ENCODE data around the gene PDE8A. TPM values are rescaled to one million over a fixed set of nuclear protein-coding genes. Genes with fewer than 3 reads are reported as not detected.

Gene PDE8A
- total and polyA plus RNA-seq, 2 of the 13 experiments (the other 11 are each of a cell fraction or from before 2014, with no cell fraction given): 26.3 to 48.5 TPM

DNA sequence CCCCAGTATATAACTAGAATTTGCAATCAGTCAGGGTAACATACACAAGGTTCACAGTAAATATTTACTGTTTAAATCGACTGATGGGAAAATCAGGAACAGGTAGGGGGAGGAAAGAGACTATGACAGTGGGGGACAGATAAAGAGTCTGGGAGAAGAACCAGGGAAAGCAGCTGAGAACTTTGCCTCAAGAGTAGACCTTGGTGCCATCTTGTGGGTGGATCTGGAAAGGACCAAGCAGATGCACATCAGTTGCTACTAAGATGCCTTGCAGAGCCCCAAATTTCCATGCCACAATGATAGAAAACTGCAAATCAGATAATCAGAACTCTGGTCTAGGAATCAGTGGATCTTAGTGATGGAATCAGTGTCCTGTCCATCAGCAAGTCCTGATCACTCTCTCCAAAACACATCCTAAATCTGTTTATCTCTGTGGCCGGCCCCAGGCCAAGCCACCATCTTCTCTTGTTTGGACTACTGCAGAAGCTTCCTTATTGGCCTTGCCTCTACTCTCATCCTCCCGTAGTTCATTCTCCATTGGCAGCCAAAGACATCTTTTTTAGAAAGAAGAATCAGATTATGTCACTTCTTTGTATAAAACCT lies 62.7 kb downstream of the PDE8A start:
- Histone ChIP-seq H3K4me1 (ENCODE audit: insufficient read depth, low read length) (peaks cover 79% of the 10 kb centered on the region), H4K20me1 (ENCODE audit: insufficient read depth, low read length) (no peaks in the 10 kb centered on the region), H3K4me2 (ENCODE audit: low read depth, low read length) (no peak overlapping the region), H3K36me3 (replicated peaks in 1 of 2; ENCODE audit: control insufficient read depth in 1 of 2, insufficient read depth in 2 of 2, low read length in 2 of 2) (no peaks in the 10 kb centered on the region), H3K9ac (ENCODE audit: insufficient read depth, low read depth, low read length) (no peak overlapping the region), H3K27ac (ENCODE audit: extremely low read length, insufficient read depth, low read length) (no peak overlapping the region), H3K4me3 (replicated peaks in 1 of 3; ENCODE audit: insufficient read depth in 1 of 3, low read depth in 2 of 3, low read length in 3 of 3) (no peak overlapping the region), H3K27me3 (ENCODE audit: control insufficient read depth in 1 of 2, insufficient read depth in 2 of 2, low read length in 2 of 2) (no peaks in the 10 kb centered on the region), H2AFZ (ENCODE audit: low read length) (no peak overlapping the region), H3K9me3 (ENCODE audit: low read length) (no peaks in the 10 kb centered on the region), H3K79me2 (ENCODE audit: insufficient read depth, low read length) (peaks cover 79% of the 10 kb centered on the region)
- FAIRE-seq (peak; percentile 79), DNase-seq (ENCODE audit: low spot score) (peak; percentile 63), ATAC-seq (peak; percentile 68)
- ChIA-PET CTCF (ENCODE audit: low intra/inter-chr PET ratio, low total read pairs) (interaction anchor here (2.5 kb wide), 1 partner anchor 89 kb away, joined by 21 read pairs; no protein-coding TSS in a partner anchor), POLR2A (interaction anchor here (1.6 to 2.2 kb wide), 2 partner anchors 61 to 63 kb away, joined by 5 to 6 read pairs; partner anchors contain the start of gene PDE8A)
- in situ Hi-C loops (cut with HindIII; ENCODE audit: extremely low pct_ligation_motif_present, low pct_unique_long_range_greater_than_20kb) (loop anchor here (5.0 kb wide), 1 partner anchor 92 kb away; no protein-coding TSS in a partner anchor), intact Hi-C loops (cut with micrococcal nuclease; ENCODE audit: unreplicated experiment) (loop anchor here (1.0 kb wide), 1 partner anchor 89 kb away; no protein-coding TSS in a partner anchor)
- 65% methylated on average over 3 of the region's 3 CpGs for WGBS (ENCODE audit: low lambda C conversion rate)
- no TSS peak for BruUV-seq (replicated peaks)
- TF ChIP-seq PRDM4 (CRISPR knock-in tag; IDR thresholded peaks at IDR 0.05; ENCODE audit: borderline replicate concordance) (no peak), SAP130 (CRISPR knock-in tag; IDR thresholded peaks at IDR 0.05; ENCODE audit: low read depth) (peak; percentile 30; the same call in 1 of the 2 replicates), SMC3 (IDR thresholded peaks at IDR 0.05; ENCODE audit: low read length) (peak; percentile 75), ZBTB7A (CRISPR knock-in tag; IDR thresholded peaks at IDR 0.05) (no peak), DRAP1 (CRISPR knock-in tag; IDR thresholded peaks at IDR 0.05) (0 out of 2 replicates have a peak, but pooled peaks have one; percentile 27), CENPBD1 (CRISPR knock-in tag; IDR thresholded peaks at IDR 0.05; ENCODE audit: borderline replicate concordance, low read depth) (no peak), STAG1 (CRISPR knock-in tag; IDR thresholded peaks at IDR 0.05) (peak; percentile 87), FOXP4 (CRISPR knock-in tag; IDR thresholded peaks at IDR 0.05) (0 out of 2 replicates have a peak, but pooled peaks have one; percentile 14), ZSCAN29 (CRISPR knock-in tag; conservative IDR thresholded peaks at IDR 0.05) (0 out of 2 replicates have a peak, but pooled peaks have one; percentile 21), IRX3 (CRISPR knock-in tag; IDR thresholded peaks at IDR 0.05; ENCODE audit: borderline replicate concordance, low read depth) (no peak), PRDM15 (CRISPR knock-in tag; IDR thresholded peaks at IDR 0.05) (peak; percentile 32; the same call in 1 of the 2 replicates), BHLHE40 (IDR thresholded peaks at IDR 0.05; ENCODE audit: low read length) (no peak), RAD21 (CRISPR knock-in tag; IDR thresholded peaks at IDR 0.05) (peak; percentile 80)
